BJ (cell line): Measurements from ENCODE around the gene LRRC37B. TPM values are rescaled to one million over a fixed set of nuclear protein-coding genes. Genes with fewer than 3 reads are reported as not detected.
A peak's percentile ranks its signal among the peaks of the same experiment; 100 is the strongest.

Source experiments
- CTCF ChIA-PET: fragments of 350-600 bp; formaldehyde crosslinking; extraction: SDS; loops from one replicate; lab custom pipeline; 2021; ENCODE audit warnings: antibody characterized with exemption, inconsistent platforms; lab: Yijun Ruan, JAX
- POLR2A ChIA-PET: fragments of 300-600 bp; sonication (Branson Sonifier 250); formaldehyde crosslinking; extraction: SDS; loops from one replicate; lab custom pipeline; 2021; ENCODE audit warnings: antibody characterized with exemption; lab: Charles Lee
- DNase-seq: peaks from one replicate; pipeline ENCODE4 v3.0.0-alpha.2; 2011; ENCODE audit warnings: low read depth
- H3K27me3 ChIP-seq: 2 replicates; pipeline ENCODE4 v1.6.0; 2011; ENCODE audit warnings: low read length; ENCODE audit not compliant: control insufficient read depth, insufficient read depth
- H3K36me3 ChIP-seq: 2 replicates; pipeline ENCODE4 v1.5.1; 2011; ENCODE audit warnings: low read length; ENCODE audit not compliant: control insufficient read depth, insufficient read depth
- H3K4me3 ChIP-seq: 2 replicates; pipeline ENCODE4 v1.5.1; 2011; ENCODE audit warnings: low read depth, mild to moderate bottlenecking, control low read depth, low read length
- CTCF ChIP-seq: IDR thresholded peaks from 2 replicates; pipeline ENCODE4 v1.5.1; 2011; ENCODE audit warnings: low read depth, mild to moderate bottlenecking, control low read depth, inconsistent platforms, low read length, moderate library complexity; ENCODE audit not compliant: insufficient read depth
- polyA plus RNA-seq: library from polyadenylated mRNA; depleted of rRNA; stranded (reverse); fragments of >200 nt; gene quantifications from 2 replicates; pipeline ENCODE4 v1.2.3, GENCODE V29; 2011

LRRC37B gene
- polyA plus RNA-seq, 1 experiment, result 8.6 TPM

GRCh38 chr17:31997005-31997404, 10.2 kb upstream of the LRRC37B start:
- no peaks in the 10 kb centered on the region for H3K27me3 ChIP-seq
- no peak for DNase-seq
- ChIA-PET CTCF (interaction anchor here (0.8 to 2.3 kb wide), 2 partner anchors 10 to 133 kb away, joined by 3 to 10 read pairs; partner anchors contain the start of gene LRRC37B), POLR2A (no interaction called here)
- H3K4me3 ChIP-seq, result no peak overlapping the region
- peaks cover 6% of the 10 kb centered on the region for H3K36me3 ChIP-seq
- no peak for TF ChIP-seq CTCF

- no peaks in the 10 kb centered on the region for H3K27me3 ChIP-seq
- peak overlapping the region; percentile 58 for H3K4me3 ChIP-seq
- no peak for DNase-seq
- ChIA-PET CTCF (interaction anchor here (0.6 to 3.8 kb wide), 11 partner anchors 8 to 142 kb away, joined by 3 to 28 read pairs (median 6); partner anchors contain the start of gene RHOT1), POLR2A (no interaction called here)
- H3K36me3 ChIP-seq, result no peaks in the 10 kb centered on the region
- no peak for TF ChIP-seq CTCF
Measured at GRCh38 chr17:32007463-32008298, 498 bp downstream of the LRRC37B start.

- Histone ChIP-seq H3K27me3 (no peaks in the 10 kb centered on the region), H3K36me3 (no peaks in the 10 kb centered on the region), H3K4me3 (no peak overlapping the region)
- CTCF ChIA-PET, result interaction anchor here (1.4 to 2.1 kb wide), 2 partner anchors 9 to 10 kb away, joined by 4 to 5 read pairs; no protein-coding TSS in a partner anchor
- POLR2A ChIA-PET, result no interaction called here
- TF ChIP-seq CTCF, result no peak
- DNase-seq, result no peak
Measured at GRCh38 chr17:32009262-32009542, 2.0 kb downstream of the LRRC37B start.

GRCh38 chr17:32010114-32010513, 2.9 kb downstream of the LRRC37B start:
- POLR2A ChIA-PET, result no interaction called here
- CTCF ChIA-PET, result interaction anchor here (2.1 kb wide), 1 partner anchor 9 kb away, joined by 4 read pairs; no protein-coding TSS in a partner anchor

More at GRCh38 chr17:32010114-32010513, 2.9 kb downstream of the LRRC37B start:
- H3K27me3 ChIP-seq, result no peaks in the 10 kb centered on the region
- no peak for DNase-seq
- H3K36me3 ChIP-seq, result no peaks in the 10 kb centered on the region
- H3K4me3 ChIP-seq, result no peak overlapping the region
- TF ChIP-seq CTCF, result no peak
